H1 (cell line): Measurements from ENCODE around the gene OSTN.

ENCODE experiments used
- CTCF ChIP-seq, 3 experiments: IDR thresholded peaks; 1 replicate in 2 of 3; 2 replicates in 1 of 3; pipeline versions ENCODE4 v1.5.1 to v1.6.1; 2011; ENCODE audit warnings: low read length in 3 of 3, mild to moderate bottlenecking in 3 of 3, inconsistent platforms in 2 of 3, low read depth in 1 of 3, moderate library complexity in 1 of 3; ENCODE audit not compliant: insufficient read depth in 1 of 3; ENCODE audit errors: control extremely low read depth in 1 of 3
- KDM1A ChIP-seq: fragments of 200-600, 300-600 bp; sonication (generic); IDR thresholded peaks from 2 replicates; pipeline ENCODE4 v1.7.1; 2016; ENCODE audit warnings: mild to moderate bottlenecking, low read length, borderline replicate concordance
- MAX ChIP-seq: IDR thresholded peaks from 2 replicates; pipeline ENCODE4 v1.6.1; 2012; ENCODE audit warnings: inconsistent platforms
- POLR2A ChIP-seq, 2 experiments: IDR thresholded peaks; 1 replicate in 1 of 2; 2 replicates in 1 of 2; pipeline ENCODE4 v1.6.1; 2011; ENCODE audit warnings: low read depth in 2 of 2, low read length in 2 of 2, mild to moderate bottlenecking in 2 of 2; ENCODE audit errors: control extremely low read depth in 1 of 2
- TAF1 ChIP-seq: IDR thresholded peaks from 2 replicates; pipeline ENCODE4 v1.6.1; 2011; ENCODE audit warnings: mild to moderate bottlenecking, low read depth, low read length

DNA sequence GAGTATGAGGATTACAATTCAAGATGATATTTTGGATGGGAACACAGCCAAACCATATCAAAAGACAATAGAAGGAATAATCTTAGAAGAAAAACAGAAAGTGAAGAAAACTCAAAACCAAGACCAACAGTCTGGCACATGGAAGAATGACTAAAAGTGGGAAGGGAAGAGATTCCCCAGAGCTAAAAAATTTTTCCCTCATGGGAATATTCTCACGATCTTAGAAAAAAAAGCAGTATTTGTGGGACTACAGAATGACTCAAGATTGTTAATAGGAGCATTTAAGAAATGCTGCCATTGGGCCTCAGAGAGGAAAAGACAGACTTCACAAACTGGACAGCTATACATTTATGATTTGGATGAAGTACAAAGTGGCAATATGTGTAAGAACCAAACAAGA, 18.3 kb downstream of the OSTN start:
- TF ChIP-seq POLR2A (IDR thresholded peaks at IDR 0.05; ENCODE audit: control extremely low read depth in 1 of 2, low read depth in 2 of 2, low read length in 2 of 2) (no peak), KDM1A (no peak), MAX (no peak), CTCF (IDR thresholded peaks at IDR 0.05; ENCODE audit: control extremely low read depth in 1 of 3, insufficient read depth in 1 of 3, low read depth in 1 of 3, low read length in 3 of 3) (no peak), TAF1 (no peak)
